GM19397 (cell line): ENCODE measurements around the gene RGMB.
A peak's percentile ranks its signal among the peaks of the same experiment; 100 is the strongest.
"Not testable (repeated sequence)": the region's sequence is repeated elsewhere in the genome, so short reads cannot be mapped to it uniquely, and the experiment has no call there.

Experiments
- ATAC-seq: cut with Tn5 transposase; IDR thresholded peaks from one replicate; pipeline ENCODE4 v1.9.1; 2021; ENCODE audit warnings: mild to moderate bottlenecking, moderate library complexity; ENCODE audit not compliant: unreplicated experiment

The RGMB gene

DNA sequence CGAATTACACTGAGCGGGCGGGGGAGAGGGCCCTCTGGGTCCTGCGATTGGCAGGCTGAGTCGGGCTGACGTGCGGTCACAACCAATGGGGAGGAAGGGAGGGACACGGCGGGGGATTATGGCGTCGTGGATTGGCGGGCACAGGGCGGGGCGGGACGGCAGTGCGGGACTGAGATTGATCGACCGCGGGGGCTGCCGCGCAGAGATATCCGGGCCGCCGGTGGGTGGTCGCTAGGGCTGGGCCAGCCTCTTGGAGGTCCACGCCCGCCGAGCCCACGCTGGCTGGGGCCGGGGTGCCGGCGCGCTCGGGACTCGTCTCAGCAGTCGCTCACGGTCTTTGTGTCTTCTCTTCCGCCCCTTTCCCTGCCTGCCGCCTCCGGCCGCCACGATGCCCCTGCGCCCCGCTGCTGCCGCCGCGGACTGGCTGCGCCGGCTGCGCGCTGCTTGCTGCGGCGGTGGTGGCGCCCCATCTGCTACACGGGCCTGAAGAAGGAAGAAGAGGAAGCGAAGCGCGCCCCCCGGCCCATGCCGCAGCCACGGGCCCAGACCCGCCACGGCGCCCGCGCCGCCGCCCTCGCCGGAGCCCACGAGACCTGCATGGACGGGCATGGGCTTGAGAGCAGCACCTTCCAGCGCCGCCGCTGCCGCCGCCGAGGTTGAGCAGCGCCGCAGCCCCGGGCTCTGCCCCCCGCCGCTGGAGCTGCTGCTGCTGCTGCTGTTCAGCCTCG lies at the start of gene RGMB:
RGMB (plus strand) TSS at position 200 of the 728 bp plus-strand sequence; CDS start at position 608, 408 bp downstream.
- ATAC-seq = peak; percentile 87

GRCh38 chr5:98726258-98726657 lies 47.2 kb upstream of the RGMB start:
- no peak for ATAC-seq

DNA sequence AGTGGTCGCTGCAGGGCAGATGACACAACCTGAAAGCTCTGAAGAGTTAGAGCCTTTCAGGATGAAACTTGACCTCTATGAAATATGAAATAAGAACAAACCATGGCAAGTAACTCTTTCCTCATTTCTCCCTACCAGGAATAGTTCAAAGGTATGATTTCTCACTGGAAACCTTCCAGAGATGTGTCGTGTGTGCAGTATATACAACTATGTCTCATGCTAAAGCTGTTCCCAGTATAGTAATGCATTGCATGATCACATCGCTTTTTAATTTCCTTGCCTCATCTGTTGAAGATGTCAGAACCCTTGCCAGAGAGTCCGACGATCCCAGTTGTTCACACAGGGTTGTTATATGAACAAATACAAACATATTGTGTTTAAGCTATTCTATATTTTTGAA lies 45.8 kb upstream of the RGMB start:
- no peak for ATAC-seq

- ATAC-seq = no peak
These were observed 38.8 kb upstream of the RGMB start for GRCh38 chr5:98734646-98735045.

- no peak for ATAC-seq
These were observed 37.5 kb upstream of the RGMB start for GRCh38 chr5:98735806-98736507.

- ATAC-seq = no peak
These were observed 36.7 kb upstream of the RGMB start for GRCh38 chr5:98736753-98737152.

- not testable (repeated sequence) for ATAC-seq
These were observed 36.0 kb upstream of the RGMB start for GRCh38 chr5:98737441-98737840.

DNA sequence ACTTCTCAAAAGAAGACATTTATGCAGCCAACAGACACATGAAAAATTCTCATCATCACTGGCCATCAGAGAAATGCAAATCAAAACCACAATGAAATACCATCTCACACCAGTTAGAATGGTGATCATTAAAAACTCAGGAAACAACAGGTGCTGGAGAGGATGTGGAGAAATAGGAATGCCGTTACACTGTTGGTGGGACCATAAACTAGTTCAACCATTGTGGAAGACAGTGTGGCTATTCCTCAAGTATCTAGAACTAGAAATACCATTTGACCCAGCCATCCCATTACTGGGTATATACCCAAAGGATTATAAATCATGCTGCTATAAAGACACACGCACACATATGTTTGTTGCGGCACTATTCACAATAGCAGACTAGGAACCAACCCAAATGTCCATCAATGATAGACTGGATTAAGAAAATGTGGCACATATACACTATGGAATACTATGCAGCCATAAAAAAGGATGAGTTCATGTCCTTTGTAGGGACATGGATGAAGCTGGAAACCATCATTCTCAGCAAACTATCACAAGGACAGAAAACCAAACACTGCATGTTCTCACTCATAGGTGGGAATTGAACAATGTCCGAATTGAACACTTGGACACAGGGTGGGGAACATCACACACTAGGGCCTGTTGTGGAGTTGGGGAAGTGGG lies 34.8 kb upstream of the RGMB start:
- ATAC-seq = not testable (repeated sequence)

DNA sequence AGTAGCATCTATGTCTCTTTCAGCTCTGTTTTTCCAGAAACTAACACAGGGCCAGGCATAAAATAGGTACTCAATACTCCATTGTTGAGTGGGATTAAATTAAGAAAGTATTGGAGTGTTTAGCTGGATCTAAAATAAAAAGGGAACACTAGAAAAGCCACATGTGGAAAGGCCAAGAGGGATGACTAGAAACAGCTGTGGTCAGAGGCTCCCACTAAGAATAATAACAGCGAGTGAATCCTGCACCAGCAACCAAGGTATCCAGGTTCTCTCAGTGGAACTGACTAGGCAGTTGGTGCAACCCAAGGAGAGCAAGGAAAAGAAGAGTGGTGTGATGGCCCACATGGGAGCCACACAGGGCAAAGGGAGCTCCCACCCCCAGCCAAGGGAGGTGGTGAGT lies 31.5 kb upstream of the RGMB start:
- ATAC-seq = no peak

GRCh38 chr5:98742396-98743073 lies 30.9 kb upstream of the RGMB start:
- ATAC-seq = no peak

- not testable (repeated sequence) for ATAC-seq
These were observed 25.2 kb upstream of the RGMB start for GRCh38 chr5:98748259-98748658.

DNA sequence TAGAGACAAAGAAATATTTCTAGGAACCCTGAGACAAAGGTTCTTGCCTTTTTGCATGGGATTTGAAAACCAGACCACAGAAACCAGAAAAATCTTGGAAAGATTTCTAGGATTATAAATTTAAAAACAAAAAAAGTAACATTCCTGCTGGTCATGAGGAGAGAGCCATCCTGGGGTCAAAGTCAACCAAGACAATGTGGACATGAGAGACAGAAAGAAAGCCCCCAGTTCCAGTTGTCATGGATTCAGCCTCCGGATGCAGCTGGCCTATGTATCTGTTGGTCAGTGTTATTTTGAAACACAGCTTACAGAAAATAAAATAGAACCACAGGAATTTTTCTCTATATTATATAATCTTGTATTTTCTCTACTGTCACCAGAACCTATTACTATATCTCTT lies 24.4 kb upstream of the RGMB start:
- ATAC-seq = no peak

- peak; percentile 82 for ATAC-seq
These were observed 22.8 kb upstream of the RGMB start for GRCh38 chr5:98750693-98751092.

- not testable (repeated sequence) for ATAC-seq
These were observed 21.1 kb upstream of the RGMB start for GRCh38 chr5:98752331-98752730.

DNA sequence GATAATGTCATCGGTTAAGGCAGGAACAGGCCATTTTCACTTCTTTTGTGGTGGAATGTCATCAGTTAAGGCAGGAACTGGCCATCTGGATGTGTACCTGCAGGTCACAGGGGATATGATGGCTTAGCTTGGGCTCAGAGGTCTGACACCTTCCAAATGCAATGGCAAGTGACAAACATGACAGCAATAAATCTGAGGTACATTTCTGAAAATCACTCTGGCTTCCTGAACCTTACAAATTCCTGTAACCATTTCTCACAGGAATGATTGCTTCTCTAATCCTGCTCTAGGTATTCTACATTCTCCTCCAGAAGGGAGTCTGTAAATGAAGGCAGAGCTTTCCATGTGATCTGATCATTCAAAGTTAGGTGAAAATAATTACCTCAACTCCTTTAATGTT lies 20.7 kb upstream of the RGMB start:
- ATAC-seq = not testable (repeated sequence)

GRCh38 chr5:98753507-98753906 lies 20.0 kb upstream of the RGMB start:
- no peak for ATAC-seq

DNA sequence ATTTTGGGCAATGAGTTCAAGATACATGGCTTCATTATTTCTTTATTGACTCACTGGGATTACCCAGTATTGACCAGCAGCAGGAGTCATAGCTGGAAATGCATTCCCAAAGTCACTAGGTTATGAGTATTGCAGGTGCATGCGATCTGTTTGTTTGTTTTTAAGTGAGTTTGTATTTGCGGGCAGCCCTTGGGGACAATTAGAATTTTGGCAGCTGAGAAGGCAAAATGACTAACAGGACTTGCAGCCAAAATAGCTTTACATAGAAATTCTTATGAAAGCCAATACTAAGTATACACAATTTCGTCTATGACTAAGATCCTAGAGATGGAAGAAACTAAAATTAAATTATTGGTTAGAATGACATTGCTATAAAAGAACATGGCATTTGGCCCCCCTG lies 18.1 kb upstream of the RGMB start:
- ATAC-seq = no peak

DNA sequence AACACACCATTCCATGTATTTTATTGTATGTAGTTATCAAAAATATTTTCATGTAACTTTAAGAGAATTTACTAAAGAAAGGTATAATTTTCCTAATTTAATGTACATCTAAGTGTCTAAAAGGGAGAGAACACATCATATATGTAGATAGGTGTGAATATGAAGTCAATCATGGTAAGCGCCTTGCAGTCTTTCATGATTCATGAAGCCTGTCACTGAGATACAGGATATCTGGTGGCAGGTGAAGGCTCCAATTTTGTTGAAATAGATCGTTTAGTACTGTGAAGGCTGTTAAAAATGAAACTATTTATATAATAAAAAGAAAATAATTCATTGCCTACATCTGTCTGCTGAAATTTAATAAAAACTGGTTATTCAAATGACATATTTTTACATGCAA lies 15.5 kb upstream of the RGMB start:
- ATAC-seq = no peak

DNA sequence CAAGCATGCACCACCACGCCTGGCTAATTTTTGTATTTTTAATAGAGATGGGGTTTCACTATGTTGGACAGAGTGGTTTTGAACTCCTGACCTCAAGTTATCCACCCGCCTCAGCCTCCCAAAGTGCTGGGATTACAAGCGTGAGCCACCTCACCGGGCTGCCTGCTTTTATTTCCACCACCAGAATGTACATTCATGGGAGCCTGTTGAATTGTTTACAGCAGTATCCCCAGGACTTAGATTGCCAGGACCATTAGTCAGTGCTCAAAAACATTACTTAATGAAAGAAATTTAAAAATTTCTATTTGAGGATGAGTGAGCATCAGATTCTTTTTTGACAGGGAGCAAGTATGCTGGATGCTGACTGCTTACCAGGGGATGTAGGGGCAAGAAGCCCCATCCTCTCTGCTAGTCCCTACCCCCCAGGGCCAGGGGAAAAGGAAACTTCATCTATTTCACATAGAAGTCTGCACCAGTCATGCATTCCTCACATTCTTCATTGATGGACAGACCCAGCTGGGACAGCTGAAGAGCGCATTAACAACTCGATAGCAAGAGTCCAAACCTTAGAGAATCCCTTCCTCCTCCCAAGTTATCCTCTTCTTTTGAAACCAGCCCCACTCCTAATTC lies 10.3 kb upstream of the RGMB start:
- ATAC-seq = no peak

DNA sequence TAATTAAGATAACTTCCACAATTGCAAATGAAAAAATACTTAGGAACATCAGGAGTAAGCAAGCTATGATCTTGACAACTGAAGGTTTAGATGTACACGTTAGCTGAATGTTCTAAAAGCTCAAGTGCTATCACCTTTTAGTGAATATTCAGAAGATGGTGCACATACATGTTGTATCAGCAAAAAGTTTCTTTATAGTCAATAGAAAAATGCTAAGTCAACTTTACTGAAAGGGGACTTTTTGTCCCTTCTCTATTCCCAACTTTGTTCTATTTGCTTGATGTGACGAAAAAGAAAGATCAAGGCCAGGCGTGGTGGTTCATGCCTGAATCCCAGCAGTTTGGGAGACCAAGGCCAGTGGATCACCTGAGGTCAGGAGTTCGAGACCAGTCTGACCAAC lies 7.6 kb upstream of the RGMB start:
- ATAC-seq = no peak

GRCh38 chr5:98767581-98767980 lies 5.9 kb upstream of the RGMB start:
- ATAC-seq = no peak
